Activated CD4-positive, alpha-beta T cell treated with anti-CD3 and anti-CD28 coated beads, Interleukin-10, Interleukin-2, amounts not matched to agents 100 ng/mL and 50 ng/mL, durations not matched to agents 16 hours and 8 hours (primary cell): Measurements from ENCODE around the gene METTL16.

Experiments
- DNase-seq: peaks from one replicate; pipeline ENCODE4 v3.0.0-alpha.2; 2020

Gene METTL16

GRCh38 chr17:2393954-2394749, 117.5 kb downstream of the METTL16 start:
- no peak for DNase-seq

GRCh38 chr17:2393174-2393953, 118.3 kb downstream of the METTL16 start:
- DNase-seq: peak; percentile 94

GRCh38 chr17:2392252-2393173, 119.2 kb downstream of the METTL16 start:
- peak; percentile 98 for DNase-seq

- DNase-seq: no peak
Measured at GRCh38 chr17:2391597-2392251, 120.0 kb downstream of the METTL16 start.

- DNase-seq: no peak
Measured at GRCh38 chr17:2390199-2390836, 121.4 kb downstream of the METTL16 start.

GRCh38 chr17:2388683-2389055, 123.0 kb downstream of the METTL16 start:
- DNase-seq: no peak

GRCh38 chr17:2388020-2388682, 123.5 kb downstream of the METTL16 start:
- no peak for DNase-seq

GRCh38 chr17:2387086-2388019, 124.3 kb downstream of the METTL16 start:
- no peak for DNase-seq

GRCh38 chr17:2386400-2387085, 125.1 kb downstream of the METTL16 start:
- DNase-seq: no peak

- DNase-seq: no peak
Measured at GRCh38 chr17:2385240-2386210, 126.2 kb downstream of the METTL16 start.

GRCh38 chr17:2384439-2385127, 127.1 kb downstream of the METTL16 start:
- no peak for DNase-seq

GRCh38 chr17:2383628-2384167, 128.0 kb downstream of the METTL16 start:
- DNase-seq: no peak

GRCh38 chr17:2380950-2381649, 130.6 kb downstream of the METTL16 start:
- no peak for DNase-seq

GRCh38 chr17:2380226-2380922, 131.3 kb downstream of the METTL16 start:
- no peak for DNase-seq

GRCh38 chr17:2379489-2380225, 132.0 kb downstream of the METTL16 start:
- no peak for DNase-seq
